Measurements from ENCODE around the gene KCNK10. TPM values are rescaled to one million over a fixed set of nuclear protein-coding genes. Genes with fewer than 3 reads are reported as not detected.

KCNK10 gene
- total and polyA plus RNA-seq, 2 donors from 2014 or later: 0.54 to 1.1 TPM

Other genes starting within 250 kb of the KCNK10 start
- 17.4 TPM for gene SPATA7, start 62.4 kb upstream of the KCNK10 start, total RNA-seq
- 14.0 TPM for gene SPATA7, start 62.4 kb upstream of the KCNK10 start, polyA plus RNA-seq (ENCODE audit: insufficient read depth, low read depth, low replicate concordance)
- gene PTPN21, start 231.7 kb upstream of the KCNK10 start, total RNA-seq: 23.2 TPM
- 5.3 TPM for gene PTPN21, start 231.7 kb upstream of the KCNK10 start, polyA plus RNA-seq (ENCODE audit: insufficient read depth, low read depth, low replicate concordance)
- 49.7 TPM for gene ZC3H14, start 239.8 kb upstream of the KCNK10 start, total RNA-seq
- 27.7 TPM for gene ZC3H14, start 239.8 kb upstream of the KCNK10 start, polyA plus RNA-seq (ENCODE audit: insufficient read depth, low read depth, low replicate concordance)

All from kidney (tissue), 2 donors.